DMS114 treated with DMSO at 0.1 percent for 48 hours (cell line): ENCODE data around the gene TYR.
"Not testable (repeated sequence)": the region's sequence is repeated elsewhere in the genome, so short reads cannot be mapped to it uniquely, and the experiment has no call there.

ENCODE experiments used
- DNase-seq: peaks from one replicate; lab custom pipeline; 2025; ENCODE audit not compliant: unreplicated experiment; lab: John Stamatoyannopoulos, UW

Gene TYR

GRCh38 chr11:89177691-89178231, at the start of gene TYR:
Gene TYR, plus strand, starts transcription at chr11:89177875. Its CDS starts 79 bp downstream, at chr11:89177954.
- DNase-seq = no peak

GRCh38 chr11:89136606-89137005, 41.1 kb upstream of the TYR start:
- no peak for DNase-seq

GRCh38 chr11:89147229-89147628, 30.4 kb upstream of the TYR start:
- no peak for DNase-seq

DNA sequence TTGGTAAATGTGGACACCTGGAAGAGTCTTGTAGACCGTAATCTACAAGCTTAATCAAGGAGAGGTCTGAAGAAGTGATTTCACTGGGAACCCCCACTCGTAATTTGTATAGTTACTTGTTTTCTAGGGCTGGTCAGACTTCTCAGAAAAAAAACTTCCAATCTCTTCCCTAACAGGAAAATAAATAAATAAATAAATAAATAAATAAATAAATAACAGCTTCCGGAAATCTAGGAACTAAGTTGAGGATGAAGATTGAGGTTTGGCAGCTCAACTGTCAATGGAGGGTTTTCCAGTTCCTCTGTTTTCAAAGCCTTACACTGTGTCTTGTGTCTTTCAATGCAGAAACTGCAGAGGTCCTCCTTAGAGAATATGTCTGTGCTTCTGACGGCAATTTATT, 17.7 kb upstream of the TYR start:
- no peak for DNase-seq

DNA sequence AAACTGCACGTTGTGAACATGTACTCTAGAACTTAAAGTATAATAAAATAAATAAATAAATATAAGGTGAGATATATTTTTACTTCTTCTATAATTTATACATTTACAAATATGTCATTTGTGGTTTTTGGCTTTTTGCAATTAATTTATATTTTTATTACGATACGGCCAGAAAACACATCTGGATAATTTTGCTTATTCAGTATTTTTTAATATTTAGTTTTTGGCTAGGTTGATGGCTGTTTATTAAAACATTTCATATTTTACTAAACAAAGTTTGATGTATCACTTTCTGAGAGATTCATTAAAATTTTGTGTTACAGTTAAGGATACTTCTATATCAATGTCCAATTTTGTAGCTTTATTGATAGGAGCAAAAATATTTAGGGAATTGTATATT, 15.7 kb upstream of the TYR start:
- DNase-seq = no peak

GRCh38 chr11:89163686-89164085, 14.0 kb upstream of the TYR start:
- DNase-seq = no peak

- no peak for DNase-seq
These were observed 9.3 kb upstream of the TYR start for GRCh38 chr11:89168396-89168795.

DNA sequence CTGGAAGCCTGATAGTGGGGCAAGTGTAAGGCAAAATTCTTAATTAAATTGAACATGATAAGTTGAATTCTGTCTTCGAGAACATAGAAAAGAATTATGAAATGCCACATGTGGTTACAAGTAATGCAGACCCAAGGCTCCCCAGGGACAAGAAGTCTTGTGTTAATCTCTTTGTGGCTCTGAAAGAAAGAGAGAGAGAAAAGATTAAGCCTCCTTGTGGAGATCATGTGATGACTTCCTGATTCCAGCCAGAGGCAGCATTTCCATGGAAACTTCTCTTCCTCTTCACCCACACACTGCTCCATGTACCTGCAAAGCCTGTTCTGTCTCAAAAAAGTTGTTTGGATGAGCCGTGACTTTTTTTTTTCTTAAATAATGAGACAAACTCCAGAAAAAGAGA, 1.9 kb upstream of the TYR start:
- DNase-seq = no peak

DNA sequence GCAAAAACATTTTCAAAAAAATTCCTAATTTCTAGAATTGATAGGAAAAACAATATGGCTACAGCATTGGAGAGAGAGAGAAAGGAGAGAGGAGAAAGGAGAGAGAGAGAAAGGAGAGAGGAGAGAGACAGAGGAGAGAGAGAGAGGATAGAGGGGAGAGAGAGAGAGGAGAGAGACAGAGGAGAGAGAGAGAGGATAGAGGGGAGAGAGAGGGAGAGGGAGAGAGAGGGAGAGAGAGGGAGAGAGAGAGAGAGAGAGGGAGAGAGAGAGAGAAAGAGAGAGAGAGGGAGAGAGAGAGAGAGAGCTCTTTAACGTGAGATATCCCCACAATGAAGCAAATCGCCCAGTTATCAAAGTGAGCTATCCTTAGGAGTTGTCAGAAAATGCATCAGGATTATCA, 737 bp upstream of the TYR start:
- DNase-seq = no peak

GRCh38 chr11:89181111-89181510, 3.4 kb downstream of the TYR start:
- no peak for DNase-seq

- no peak for DNase-seq
These were observed 5.3 kb downstream of the TYR start for GRCh38 chr11:89182773-89183518.

DNA sequence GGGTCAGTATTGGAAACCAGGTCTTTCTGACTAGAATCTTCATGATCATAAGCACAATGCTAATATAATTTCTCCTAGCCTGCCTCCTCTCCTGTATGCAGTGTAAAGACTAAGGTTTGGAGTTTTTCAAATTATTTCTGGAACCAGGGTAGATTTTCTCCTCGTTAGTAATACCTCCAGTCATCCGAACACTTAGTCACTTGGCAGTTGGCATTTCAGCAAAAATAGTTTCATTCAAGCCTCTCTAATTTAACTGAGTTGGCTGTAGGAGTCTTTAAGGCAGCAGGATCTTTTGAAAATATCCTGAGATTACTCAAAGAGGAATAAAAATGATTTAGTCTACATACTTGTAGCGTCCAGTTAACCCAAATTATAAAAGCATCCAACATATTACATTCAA, 6.3 kb downstream of the TYR start:
- no peak for DNase-seq

- no peak for DNase-seq
These were observed 12.1 kb downstream of the TYR start for GRCh38 chr11:89189776-89190175.

- no peak for DNase-seq
These were observed 23.5 kb downstream of the TYR start for GRCh38 chr11:89201138-89201537.

GRCh38 chr11:89203814-89204213, 26.1 kb downstream of the TYR start:
- no peak for DNase-seq

- no peak for DNase-seq
These were observed 27.7 kb downstream of the TYR start for GRCh38 chr11:89205378-89205777.

GRCh38 chr11:89220684-89221339, 43.1 kb downstream of the TYR start:
- no peak for DNase-seq

DNA sequence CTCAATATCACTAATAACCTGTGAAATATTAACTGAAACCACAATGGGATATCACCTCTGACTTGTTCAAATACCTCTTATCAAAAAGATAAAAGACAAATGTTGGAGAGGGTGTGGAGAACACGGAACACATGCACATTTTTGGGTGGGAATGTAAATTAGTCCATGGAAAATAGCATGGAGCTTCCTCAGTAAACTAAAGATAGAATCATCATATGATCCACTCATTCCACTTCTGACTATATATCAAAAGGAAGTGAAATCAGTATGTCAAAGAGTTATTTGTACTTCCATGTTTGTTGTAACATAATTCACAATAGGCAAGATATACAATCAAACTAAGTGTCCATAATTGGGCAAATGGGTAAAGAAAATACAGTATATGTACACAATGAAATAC, 57.4 kb downstream of the TYR start:
- no peak for DNase-seq

DNA sequence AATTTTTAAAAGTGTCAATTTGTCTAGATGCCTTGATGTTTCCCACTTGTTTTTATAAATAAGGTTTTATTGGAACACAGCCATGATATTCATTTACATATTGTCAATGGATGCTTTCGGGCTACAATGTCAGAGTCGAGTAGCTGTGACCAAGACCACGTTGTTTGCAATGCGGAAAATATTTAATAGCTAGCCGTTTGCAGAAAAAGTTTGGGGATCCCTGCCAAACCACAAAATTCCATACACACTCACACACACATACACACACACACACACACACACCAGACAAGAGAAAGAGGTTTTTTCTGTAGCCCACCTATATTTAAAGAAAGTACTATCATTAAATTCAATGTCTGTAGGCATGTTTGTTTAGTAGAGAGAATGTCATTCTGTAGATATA, 58.3 kb downstream of the TYR start:
- DNase-seq = no peak

GRCh38 chr11:89247007-89247406, 69.3 kb downstream of the TYR start:
- not testable (repeated sequence) for DNase-seq

GRCh38 chr11:89249196-89249595, 71.5 kb downstream of the TYR start:
- no peak for DNase-seq

DNA sequence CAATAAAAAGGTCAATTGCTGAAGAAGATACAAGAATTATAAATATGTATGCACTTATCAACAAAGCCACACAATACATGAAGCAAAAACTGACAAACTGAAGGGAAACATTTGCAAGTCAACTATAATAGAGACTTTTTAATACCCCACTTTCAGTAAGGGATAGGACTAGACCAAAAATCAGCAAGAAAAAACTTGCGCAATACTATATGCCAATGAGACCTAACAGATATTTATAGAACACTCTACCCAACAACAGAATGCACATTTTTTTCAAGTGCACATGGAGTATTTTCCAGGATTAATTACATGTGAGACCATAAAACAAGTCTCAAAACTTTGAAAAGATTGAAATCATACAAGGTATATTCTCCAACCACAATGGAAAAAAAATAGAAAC, 83.8 kb downstream of the TYR start:
- not testable (repeated sequence) for DNase-seq
